ENCODE data around the gene MUC13. TPM values are rescaled to one million over a fixed set of nuclear protein-coding genes. Genes with fewer than 3 reads are reported as not detected.
A peak's percentile ranks its signal among the peaks of the same experiment; 100 is the strongest.

Gene MUC13
- total RNA-seq, 1 donor from 2014 or later: not detected

DNA sequence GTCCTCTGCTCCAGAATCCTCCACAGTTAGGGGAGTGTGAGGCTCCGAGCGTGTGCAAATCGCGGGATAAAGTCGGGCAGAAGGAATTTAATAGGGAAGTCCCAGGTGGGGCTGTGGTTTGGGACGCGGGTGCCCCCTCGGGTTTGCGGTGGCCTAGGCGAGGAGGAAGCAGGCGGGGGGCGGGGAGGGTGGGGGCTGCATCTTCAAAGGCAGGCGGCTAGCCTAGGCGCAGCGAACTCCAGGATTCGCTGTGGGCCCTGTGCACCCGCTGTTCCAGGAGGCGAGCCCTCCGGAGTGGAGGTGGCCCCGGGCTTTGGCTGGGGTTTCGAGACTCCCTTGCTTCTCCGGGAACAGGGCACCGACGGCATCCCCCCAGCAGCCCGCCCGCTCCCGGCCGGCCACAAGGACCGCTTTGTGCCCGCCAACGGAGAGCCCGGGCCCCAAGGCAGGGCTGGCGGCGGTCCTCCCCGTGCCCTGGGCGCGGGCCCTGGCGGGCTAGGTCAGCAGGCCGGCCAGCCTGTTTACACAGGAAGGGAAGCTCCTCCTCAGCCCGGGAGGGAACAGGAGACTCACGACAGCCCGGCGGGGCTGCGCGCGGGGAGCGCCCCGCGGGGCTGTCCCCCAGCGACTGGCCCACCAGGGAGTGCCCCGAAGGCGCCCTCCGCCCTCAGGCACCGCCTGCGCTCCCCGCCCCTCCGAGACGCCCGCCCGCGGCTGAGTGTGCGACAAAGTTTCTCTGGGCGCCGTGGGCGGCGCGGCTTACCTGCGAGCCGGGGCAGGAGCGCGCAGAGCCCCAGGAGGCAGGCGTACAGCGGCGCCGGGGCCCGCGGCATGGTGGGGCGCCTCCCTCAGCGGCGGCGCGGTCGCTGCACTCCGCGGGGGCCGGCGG is 48.1 kb downstream of the MUC13 start:
- Mint-ChIP-seq H3K27me3 (peaks cover 15% of the 10 kb centered on the region), H3K9me3 (ENCODE audit: low read depth) (no peaks in the 10 kb centered on the region), H3K4me3 (ENCODE audit: low read depth) (peak overlapping the region; percentile 78), H3K27ac (peak overlapping the region; percentile 90), H3K4me1 (ENCODE audit: low read depth) (peaks cover 24% of the 10 kb centered on the region), H3K36me3 (ENCODE audit: insufficient read depth) (peaks cover 2% of the 10 kb centered on the region)
- TF ChIP-seq, protein P1, sequence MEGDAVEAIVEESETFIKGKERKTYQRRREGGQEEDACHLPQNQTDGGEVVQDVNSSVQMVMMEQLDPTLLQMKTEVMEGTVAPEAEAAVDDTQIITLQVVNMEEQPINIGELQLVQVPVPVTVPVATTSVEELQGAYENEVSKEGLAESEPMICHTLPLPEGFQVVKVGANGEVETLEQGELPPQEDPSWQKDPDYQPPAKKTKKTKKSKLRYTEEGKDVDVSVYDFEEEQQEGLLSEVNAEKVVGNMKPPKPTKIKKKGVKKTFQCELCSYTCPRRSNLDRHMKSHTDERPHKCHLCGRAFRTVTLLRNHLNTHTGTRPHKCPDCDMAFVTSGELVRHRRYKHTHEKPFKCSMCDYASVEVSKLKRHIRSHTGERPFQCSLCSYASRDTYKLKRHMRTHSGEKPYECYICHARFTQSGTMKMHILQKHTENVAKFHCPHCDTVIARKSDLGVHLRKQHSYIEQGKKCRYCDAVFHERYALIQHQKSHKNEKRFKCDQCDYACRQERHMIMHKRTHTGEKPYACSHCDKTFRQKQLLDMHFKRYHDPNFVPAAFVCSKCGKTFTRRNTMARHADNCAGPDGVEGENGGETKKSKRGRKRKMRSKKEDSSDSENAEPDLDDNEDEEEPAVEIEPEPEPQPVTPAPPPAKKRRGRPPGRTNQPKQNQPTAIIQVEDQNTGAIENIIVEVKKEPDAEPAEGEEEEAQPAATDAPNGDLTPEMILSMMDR (IDR thresholded peaks at IDR 0.05; ENCODE audit: unreplicated experiment): peak; percentile 17
- DNase-seq (ENCODE audit: low spot score, unreplicated experiment): peak; percentile 58

GRCh38 chr3:124885466-124886167 is 48.9 kb downstream of the MUC13 start:
- H3K4me1 Mint-ChIP-seq (ENCODE audit: low read depth): peaks cover 23% of the 10 kb centered on the region
- H3K27me3 Mint-ChIP-seq: peaks cover 12% of the 10 kb centered on the region
- no peaks in the 10 kb centered on the region for H3K9me3 Mint-ChIP-seq (ENCODE audit: low read depth)
- DNase-seq (ENCODE audit: low spot score, unreplicated experiment): no peak
- H3K4me3 Mint-ChIP-seq (ENCODE audit: low read depth): peak overlapping the region; percentile 78
- peaks cover 2% of the 10 kb centered on the region for H3K36me3 Mint-ChIP-seq (ENCODE audit: insufficient read depth)
- TF ChIP-seq, protein P1 (IDR thresholded peaks at IDR 0.05; ENCODE audit: unreplicated experiment): no peak
- H3K27ac Mint-ChIP-seq: peak overlapping the region; percentile 90

DNA sequence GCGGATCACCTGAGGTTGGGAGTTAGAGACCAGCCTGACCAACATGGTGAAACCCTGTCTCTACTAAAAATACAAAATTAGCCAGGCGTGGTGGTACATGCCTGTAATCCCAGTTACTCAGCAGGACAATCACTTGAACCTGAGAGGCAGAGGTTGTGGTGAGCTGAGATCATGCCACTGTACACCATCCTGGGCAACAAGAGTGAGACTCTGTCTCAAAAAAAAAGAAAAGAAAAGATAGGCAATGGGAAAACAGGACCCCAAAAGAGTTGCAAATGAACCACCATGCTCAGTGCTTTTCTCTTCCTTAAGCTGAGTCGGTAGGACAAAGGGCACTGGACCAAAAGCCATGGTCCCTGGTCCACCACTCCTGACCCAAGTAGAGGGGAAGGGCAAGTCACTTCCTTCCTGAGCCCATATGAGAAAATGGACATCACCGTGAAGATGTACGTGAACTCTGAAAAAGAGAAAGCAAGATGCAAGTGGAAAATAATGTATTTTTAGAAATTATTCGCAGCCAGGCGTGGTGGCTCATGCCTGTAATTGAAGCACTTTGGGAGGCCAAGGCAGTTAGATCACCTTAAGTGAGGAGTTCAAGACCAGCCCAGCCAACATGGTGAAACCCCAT is 50.0 kb downstream of the MUC13 start:
- H3K27ac Mint-ChIP-seq: no peak overlapping the region

DNA sequence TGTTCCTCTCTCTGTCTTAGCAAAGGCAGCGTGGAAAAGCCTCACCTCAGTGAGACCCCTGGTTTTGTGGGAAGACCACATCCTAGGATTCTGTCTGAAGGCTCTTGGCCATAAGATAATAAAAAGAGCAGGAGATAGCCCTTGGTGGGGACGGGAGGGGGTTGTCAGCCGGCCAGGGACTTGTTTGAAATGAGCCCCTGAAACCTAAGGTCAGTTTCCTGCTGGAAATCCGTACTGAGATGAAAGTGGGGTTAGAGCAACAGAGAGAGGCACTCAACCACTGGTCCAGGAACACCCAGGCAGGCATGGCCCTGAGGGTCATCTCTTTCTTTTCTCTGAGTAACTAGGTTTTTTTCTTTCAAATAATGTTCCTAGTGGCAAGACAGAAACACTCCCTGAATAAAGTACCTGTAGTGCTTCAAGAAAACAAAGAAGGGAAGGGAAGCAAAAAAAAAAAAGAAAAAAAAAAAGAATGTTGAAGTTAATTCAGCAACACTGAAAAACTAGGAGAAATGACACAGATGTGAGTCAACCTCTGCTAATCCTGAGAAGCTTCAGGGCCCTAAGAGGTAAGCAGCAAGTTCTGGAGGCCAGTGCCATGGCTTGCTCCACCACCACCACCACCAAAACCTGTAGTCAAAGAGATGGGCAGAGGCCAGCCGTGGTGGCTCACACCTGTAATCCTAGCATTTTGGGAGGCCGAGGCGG is 50.6 kb downstream of the MUC13 start:
- Mint-ChIP-seq H3K27ac (peak overlapping the region; percentile 73), H3K4me1 (ENCODE audit: low read depth) (peaks cover 20% of the 10 kb centered on the region), H3K27me3 (peaks cover 11% of the 10 kb centered on the region), H3K9me3 (ENCODE audit: low read depth) (no peaks in the 10 kb centered on the region), H3K4me3 (ENCODE audit: low read depth) (peak overlapping the region; percentile 38), H3K36me3 (ENCODE audit: insufficient read depth) (peaks cover 2% of the 10 kb centered on the region)
- TF ChIP-seq, protein P1 (IDR thresholded peaks at IDR 0.05; ENCODE audit: unreplicated experiment): no peak
- DNase-seq (ENCODE audit: low spot score, unreplicated experiment): no peak

More for the DNA sequence above, 50.0 kb downstream of the MUC13 start:
- peaks cover 11% of the 10 kb centered on the region for H3K27me3 Mint-ChIP-seq
- H3K9me3 Mint-ChIP-seq (ENCODE audit: low read depth): no peaks in the 10 kb centered on the region
- no peak for DNase-seq (ENCODE audit: low spot score, unreplicated experiment)
- TF ChIP-seq, protein P1 (IDR thresholded peaks at IDR 0.05; ENCODE audit: unreplicated experiment): no peak
- H3K36me3 Mint-ChIP-seq (ENCODE audit: insufficient read depth): peaks cover 2% of the 10 kb centered on the region
- H3K4me3 Mint-ChIP-seq (ENCODE audit: low read depth): peak overlapping the region; percentile 33
- peaks cover 20% of the 10 kb centered on the region for H3K4me1 Mint-ChIP-seq (ENCODE audit: low read depth)
